GM18526 (cell line): ENCODE data around the gene LRRC4B.

Source experiments
- POLR2A ChIP-seq: IDR thresholded peaks from 3 replicates; pipeline ENCODE4 v1.6.1; 2011; ENCODE audit not compliant: insufficient read length; ENCODE audit errors: extremely low read depth

The LRRC4B gene

GRCh38 chr19:50547385-50548190 is 20.6 kb downstream of the LRRC4B start:
- TF ChIP-seq POLR2A = no peak

GRCh38 chr19:50546527-50547221 is 21.6 kb downstream of the LRRC4B start:
- TF ChIP-seq POLR2A = no peak

GRCh38 chr19:50542943-50543342 is 25.3 kb downstream of the LRRC4B start:
- TF ChIP-seq POLR2A = no peak

GRCh38 chr19:50537769-50538230 is 30.4 kb downstream of the LRRC4B start:
- no peak for TF ChIP-seq POLR2A

- TF ChIP-seq POLR2A = no peak
Measured at GRCh38 chr19:50537306-50537685, 30.9 kb downstream of the LRRC4B start.

- no peak for TF ChIP-seq POLR2A
Measured at GRCh38 chr19:50536662-50537305, 31.5 kb downstream of the LRRC4B start.

GRCh38 chr19:50535672-50536187 is 32.5 kb downstream of the LRRC4B start:
- no peak for TF ChIP-seq POLR2A

- no peak for TF ChIP-seq POLR2A
Measured at GRCh38 chr19:50534478-50534877, 33.8 kb downstream of the LRRC4B start.

- no peak for TF ChIP-seq POLR2A
Measured at GRCh38 chr19:50532952-50533351, 35.3 kb downstream of the LRRC4B start.

GRCh38 chr19:50531171-50531612 is 37.0 kb downstream of the LRRC4B start:
- TF ChIP-seq POLR2A = no peak

- no peak for TF ChIP-seq POLR2A
Measured at GRCh38 chr19:50522881-50523280, 45.4 kb downstream of the LRRC4B start.

- TF ChIP-seq POLR2A = no peak
Measured at GRCh38 chr19:50520822-50521465, 47.3 kb downstream of the LRRC4B start.

- TF ChIP-seq POLR2A = no peak
Measured at GRCh38 chr19:50519006-50519575, 49.1 kb downstream of the LRRC4B start.

- no peak for TF ChIP-seq POLR2A
Measured at GRCh38 chr19:50518091-50519005, 49.9 kb downstream of the LRRC4B start.
